K562 (cell line): ENCODE data around the gene MRPS24. TPM values are rescaled to one million over a fixed set of nuclear protein-coding genes. Genes with fewer than 3 reads are reported as not detected.

Experiments
- ATAC-seq: fragments of 200-7000 bp; cut with Tn5 transposase; 3 replicates; pipeline ENCODE4 v1.9.1; 2020; ENCODE audit warnings: moderate library complexity
- BruUV-seq: library from RNA; stranded (reverse); fragments of 400-500 nt; replicated peaks from 2 replicates; lab custom pipeline; 2021; lab: Mats Ljungman, UMichigan
- CTCF ChIA-PET: fragments of 300-600 bp; formaldehyde crosslinking; extraction: SDS; loops from one replicate; lab custom pipeline; 2021; ENCODE audit warnings: low intra/inter-chr PET ratio; lab: Yijun Ruan, JAX
- POLR2A ChIA-PET: fragments of 300-600, 350-650 bp; sonication (Branson Sonifier 250); formaldehyde crosslinking; extraction: SDS; loops from one replicate; lab custom pipeline; 2021; ENCODE audit warnings: antibody characterized with exemption, inconsistent platforms; lab: Yijun Ruan, JAX
- DNase-seq, 4 experiments: peaks; one replicate each; pipeline versions ENCODE4 v3.0.0 to v3.0.0-alpha.2; 2011 to 2018; ENCODE audit warnings: low spot score in 3 of 4, mixed read lengths in 3 of 4; ENCODE audit errors: extremely low read depth in 1 of 4
- FAIRE-seq: peaks from 2 replicates; lab custom pipeline; 2011; peaks lifted over from hg19 to GRCh38; lab: Jason Lieb, UNC
- H2AFZ ChIP-seq: 2 replicates; pipeline ENCODE4 v1.6.0; 2011; ENCODE audit warnings: low read depth, low read length, control low read depth, inconsistent platforms
- H3K27ac ChIP-seq: fragments of 200-600 bp; 3 replicates; pipeline ENCODE4 v1.8.0; 2011; ENCODE audit warnings: low read depth, mild to moderate bottlenecking, control low read depth, inconsistent platforms, low read length, moderate library complexity, mixed read lengths; ENCODE audit errors: extremely low read depth
- H3K27me3 ChIP-seq, 2 experiments: fragments of 300-600 bp in 1 of 2; 2 replicates in 1 of 2; 3 replicates in 1 of 2; pipeline versions ENCODE4 v1.6.0 to v1.8.0; 2011; ENCODE audit warnings: inconsistent platforms in 2 of 2, low read length in 2 of 2, mild to moderate bottlenecking in 1 of 2, mixed read lengths in 1 of 2, moderate library complexity in 1 of 2; ENCODE audit not compliant: control insufficient read depth in 2 of 2, insufficient read depth in 2 of 2
- H3K36me3 ChIP-seq: fragments of 300-600 bp; 3 replicates; pipeline ENCODE4 v1.8.0; 2011; ENCODE audit warnings: mild to moderate bottlenecking, low read length, inconsistent platforms; ENCODE audit not compliant: control insufficient read depth, insufficient read depth
- H3K4me1 ChIP-seq, 2 experiments: fragments of 200-600 bp in 1 of 2; replicated peaks in 1 of 2; 2 replicates in 1 of 2; 3 replicates in 1 of 2; pipeline versions ENCODE4 v1.5.1 to v1.8.0; 2011; ENCODE audit warnings: inconsistent platforms in 2 of 2, low read length in 2 of 2, mild to moderate bottlenecking in 1 of 2, mixed read lengths in 1 of 2, moderate library complexity in 1 of 2; ENCODE audit not compliant: control insufficient read depth in 2 of 2, insufficient read depth in 2 of 2
- H3K4me2 ChIP-seq: 2 replicates; pipeline ENCODE4 v1.6.1; 2011; ENCODE audit warnings: low read length, control low read depth, inconsistent platforms, mixed read lengths; ENCODE audit not compliant: insufficient read depth
- H3K4me3 ChIP-seq: fragments of 200-600 bp; sonication (generic), shearing (Covaris generic); 2 replicates; pipeline ENCODE4 v1.5.1; 2016; ENCODE audit warnings: control low read depth, inconsistent platforms
- H3K79me2 ChIP-seq: fragments of 200-600 bp; 3 replicates; pipeline ENCODE4 v1.8.0; 2011; ENCODE audit warnings: low read length, inconsistent platforms; ENCODE audit not compliant: control insufficient read depth, insufficient read depth
- H3K9ac ChIP-seq, 2 experiments: 2 replicates each; pipeline versions ENCODE4 v1.6.0 to v1.6.1; 2011; ENCODE audit warnings: low read depth in 2 of 2, low read length in 2 of 2, control low read depth in 1 of 2, inconsistent platforms in 1 of 2, mild to moderate bottlenecking in 1 of 2, mixed read lengths in 1 of 2; ENCODE audit not compliant: insufficient read depth in 1 of 2
- H3K9me1 ChIP-seq: one replicate; pipeline ENCODE4 v1.6.0; 2011; ENCODE audit warnings: inconsistent platforms, mild to moderate bottlenecking, low read length, moderate library complexity; ENCODE audit not compliant: control insufficient read depth, insufficient read depth
- H3K9me3 ChIP-seq: replicated peaks from 2 replicates; pipeline ENCODE4 v1.5.1; 2011; ENCODE audit warnings: low read depth, low read length, inconsistent platforms; ENCODE audit not compliant: control insufficient read depth, insufficient read depth
- H4K20me1 ChIP-seq: replicated peaks from 2 replicates; pipeline ENCODE4 v1.6.1; 2011; ENCODE audit warnings: low read length, inconsistent platforms, mixed read lengths; ENCODE audit not compliant: control insufficient read depth, insufficient read depth
- BMI1 ChIP-seq: fragments of 150-350 bp; IDR thresholded peaks from 2 replicates; pipeline ENCODE4 v1.6.1; 2014; ENCODE audit warnings: low read length
- HNRNPLL ChIP-seq: fragments of 200-400 bp; formaldehyde crosslinking; IDR thresholded peaks from 2 replicates; pipeline ENCODE4 v1.6.1; 2017; ENCODE audit warnings: low read length, low read depth, mild to moderate bottlenecking; ENCODE audit not compliant: poor library complexity, severe bottlenecking
- JUN ChIP-seq, 2 experiments: sonication (generic) in 1 of 2; formaldehyde crosslinking in 1 of 2; IDR thresholded peaks; 2 replicates each; pipeline versions ENCODE4 v1.6.1 to v1.8.0; 2012 to 2022; ENCODE audit warnings: borderline replicate concordance in 2 of 2, mild to moderate bottlenecking in 2 of 2, improper control_type of control experiment in 1 of 2, low read depth in 1 of 2, low read length in 1 of 2, missing genetic modification reagents in 1 of 2
- MBD2 ChIP-seq: sonication (generic); IDR thresholded peaks from 2 replicates; pipeline ENCODE4 v1.6.1; 2016; ENCODE audit warnings: low read depth, borderline replicate concordance
- NR2C1 ChIP-seq, 2 experiments: fragments of 450-650 bp; IDR thresholded peaks; 2 replicates each; pipeline ENCODE4 v1.6.1; 2017; ENCODE audit warnings: mild to moderate bottlenecking in 2 of 2, antibody characterized with exemption in 1 of 2, inconsistent platforms in 1 of 2, missing compliant biosample characterization in 1 of 2, missing genetic modification characterization in 1 of 2
- PHB ChIP-seq: fragments of 250-450 bp; sonication (Bioruptor Pico); IDR thresholded peaks from 2 replicates; pipeline ENCODE4 v1.5.0; 2021
- PHF21A ChIP-seq: fragments of 450-650 bp; IDR thresholded peaks from 2 replicates; pipeline ENCODE4 v1.6.1; 2017; ENCODE audit warnings: low read depth, borderline replicate concordance
- WGBS: fragments of 100-300 bp; shearing (Covaris generic); methylation state at CpG from one replicate; pipeline ENCODE4 v1.1.6; 2016; ENCODE audit warnings: low coverage, mixed read lengths; ENCODE audit not compliant: insufficient coverage; ENCODE audit errors: missing lambda C conversion rate; 5-methylcytosine and 5-hydroxymethylcytosine counted together
- in situ Hi-C: fragments of 300-500 bp; cut with MboI; formaldehyde crosslinking; loops from 4 replicates; pipeline ENCODE4 v1.15.0; 2018; ENCODE audit warnings: inconsistent platforms, mixed read lengths
- intact Hi-C: fragments of 100-400 bp; cut with micrococcal nuclease; formaldehyde crosslinking; loops from 2 replicates; pipeline ENCODE4 v1.14.2; 2022
- polyA plus RNA-seq, 8 experiments: library from polyadenylated mRNA; depleted of rRNA in 4 of 8; stranded (reverse) in 5 of 8; unstranded in 3 of 8; fragments of >200 nt; fragmentation: Nextera tagmentation in 2 of 8; fragmentation: Illumina TruSeq in 1 of 8; extraction: Ambion mirVana in 2 of 8; extraction: Trizol in 1 of 8; gene quantifications; 2 replicates each; pipeline versions ENCODE4 v1.2.1 to v1.2.3, GENCODE V29; 2011 to 2014; ENCODE audit warnings: inconsistent platforms in 1 of 8, missing spikeins in 1 of 8
- total RNA-seq, 7 experiments: library from RNA; depleted of rRNA in 6 of 7; stranded (reverse); fragments of >200 nt in 6 of 7; fragmentation: Illumina TruSeq in 2 of 7; extraction: Trizol in 2 of 7; gene quantifications; 2 replicates each; pipeline versions ENCODE4 v1.2.1 to v1.2.3, GENCODE V29; 2011 to 2021; ENCODE audit warnings: low replicate concordance in 1 of 7

Gene MRPS24
- total and polyA plus RNA-seq, 9 of the 15 experiments (the other 6 are each of a cell fraction or from before 2014, with no cell fraction given) = 51.4 to 214 (median 169) TPM

GRCh38 chr7:43880596-43880995 is 11.3 kb upstream of the MRPS24 start:
- H4K20me1 ChIP-seq = no peaks in the 10 kb centered on the region; the same call in 1 of the 2 replicates
- POLR2A ChIA-PET = interaction anchor here (2.0 kb wide), 1 partner anchor 11 kb away, joined by 7 read pairs; no protein-coding TSS in a partner anchor
- FAIRE-seq (no peak), ATAC-seq (no peak), DNase-seq (no peak)
- in situ Hi-C loops (no loop called here), intact Hi-C loops (no loop called here)
- H3K9me3 ChIP-seq = no peaks in the 10 kb centered on the region
- no TSS peak for BruUV-seq
- no peaks in the 10 kb centered on the region for H3K27me3 ChIP-seq
- no peak overlapping the region for H3K27ac ChIP-seq
- H3K4me1 ChIP-seq = peaks cover 2% of the 10 kb centered on the region in 2 experiments; a peak in 2 of 5 replicates
- H3K4me2 ChIP-seq = no peak overlapping the region
- TF ChIP-seq PHB (CRISPR knock-in tag) = no peak
- no peak for TF ChIP-seq HNRNPLL
- no peak for TF ChIP-seq NR2C1 (IDR thresholded peaks at IDR 0.05)
- TF ChIP-seq NR2C1 (tag; IDR thresholded peaks at IDR 0.05) = no peak
- no peak for TF ChIP-seq JUN (IDR thresholded peaks at IDR 0.05; ENCODE audit: borderline replicate concordance, low read depth, low read length)
- no peak for TF ChIP-seq JUN (CRISPR knock-in tag; IDR thresholded peaks at IDR 0.05; ENCODE audit: borderline replicate concordance)
- TF ChIP-seq PHF21A = no peak
- no peak for TF ChIP-seq MBD2
- TF ChIP-seq BMI1 = no peak
- CTCF ChIA-PET = no interaction called here
- WGBS = 43% methylated on average over 5 of the region's 5 CpGs
- H3K36me3 ChIP-seq = peaks cover 82% of the 10 kb centered on the region
- H3K9ac ChIP-seq = no peak overlapping the region
- no peak overlapping the region for H3K4me3 ChIP-seq
- no peaks in the 10 kb centered on the region for H3K9me1 ChIP-seq
- H2AFZ ChIP-seq = no peak overlapping the region
- H3K79me2 ChIP-seq = no peaks in the 10 kb centered on the region
